Erythroblast (primary cell): ENCODE results near the gene NKX2-3.

Experiments
- GATA1 ChIP-seq: IDR thresholded peaks from 2 replicates; pipeline ENCODE4 v1.6.1; 2011; ENCODE audit warnings: low read depth, mild to moderate bottlenecking, control low read depth, low read length, moderate library complexity
- POLR2A ChIP-seq: IDR thresholded peaks from 2 replicates; pipeline ENCODE4 v1.6.1; 2011; ENCODE audit warnings: mild to moderate bottlenecking, low read length

DNA sequence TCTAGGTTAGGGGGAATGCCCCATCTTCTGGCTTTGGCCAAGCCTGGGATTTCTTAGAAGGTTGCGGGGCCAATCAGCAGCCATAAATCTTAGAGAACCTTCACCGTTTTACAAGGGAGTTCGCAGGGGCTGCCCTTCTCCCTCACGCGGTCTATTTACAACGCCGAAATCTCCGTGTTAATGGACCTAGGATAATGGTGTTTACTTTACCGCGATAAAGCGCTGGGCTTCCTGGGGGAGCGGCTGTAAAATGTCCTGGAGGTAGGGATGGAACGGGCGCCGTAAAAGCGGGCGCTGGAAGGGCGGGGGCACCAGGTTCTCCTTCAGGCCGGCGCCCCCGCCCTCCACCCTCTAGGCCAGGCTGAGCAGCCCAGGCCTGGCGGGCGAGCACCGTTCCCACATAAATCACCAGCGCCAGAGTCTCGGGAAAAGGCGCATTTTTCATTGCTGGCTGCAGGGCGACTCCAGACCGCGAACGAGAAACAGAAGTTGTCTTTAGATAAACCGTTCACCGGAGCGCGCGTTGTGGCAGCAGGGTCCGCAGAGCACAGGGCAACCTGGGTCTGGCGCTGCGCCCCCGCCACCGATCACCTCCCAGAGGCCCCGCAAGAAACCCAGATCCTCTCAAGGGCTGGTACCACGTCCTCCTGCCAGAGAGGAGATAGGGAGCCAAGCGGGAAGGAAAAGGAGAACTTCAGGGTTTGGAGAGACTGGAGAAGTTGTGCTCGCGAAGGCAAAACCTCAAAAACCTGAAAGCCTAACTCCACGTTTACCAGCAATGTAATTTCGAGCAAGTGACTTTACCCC is 12.5 kb upstream of the NKX2-3 start:
- no peak for TF ChIP-seq POLR2A
- no peak for TF ChIP-seq GATA1
